Neural progenitor cell (in vitro differentiated cells): ENCODE data around the gene KDSR.

Experiments used
- EZH2 ChIP-seq: fragments of 200-600 bp; sonication (generic); IDR thresholded peaks from 2 replicates; pipeline ENCODE4 v1.6.1; 2017; ENCODE audit warnings: antibody characterized with exemption, mild to moderate bottlenecking, moderate library complexity
- TF ChIP-seq, protein P1 (sequence below): fragments of 200-600 bp; sonication (generic); IDR thresholded peaks from 2 replicates; pipeline ENCODE4 v1.5.1; 2017; ENCODE audit warnings: antibody characterized with exemption, mild to moderate bottlenecking

DNA sequence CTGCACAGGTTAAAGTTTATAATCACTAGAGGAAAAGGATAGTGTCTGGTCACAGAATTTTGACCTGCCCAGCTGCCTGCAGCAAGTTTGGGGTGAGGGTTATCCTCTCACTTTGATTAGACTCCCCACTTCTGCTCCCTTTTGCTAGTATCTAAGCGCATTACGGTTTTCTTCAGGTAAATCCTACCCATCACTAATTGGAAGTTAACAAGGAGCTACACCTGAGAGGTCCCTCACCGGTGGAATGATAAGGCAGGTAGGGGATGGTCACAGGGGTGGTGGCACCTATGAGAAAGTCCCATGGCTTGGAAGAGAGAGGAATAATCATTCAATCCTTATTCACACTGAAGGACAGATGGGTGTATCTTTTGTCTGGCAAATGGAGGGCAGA is 55.0 kb downstream of the KDSR start:
- TF ChIP-seq EZH2, result no peak
- TF ChIP-seq, protein P1, sequence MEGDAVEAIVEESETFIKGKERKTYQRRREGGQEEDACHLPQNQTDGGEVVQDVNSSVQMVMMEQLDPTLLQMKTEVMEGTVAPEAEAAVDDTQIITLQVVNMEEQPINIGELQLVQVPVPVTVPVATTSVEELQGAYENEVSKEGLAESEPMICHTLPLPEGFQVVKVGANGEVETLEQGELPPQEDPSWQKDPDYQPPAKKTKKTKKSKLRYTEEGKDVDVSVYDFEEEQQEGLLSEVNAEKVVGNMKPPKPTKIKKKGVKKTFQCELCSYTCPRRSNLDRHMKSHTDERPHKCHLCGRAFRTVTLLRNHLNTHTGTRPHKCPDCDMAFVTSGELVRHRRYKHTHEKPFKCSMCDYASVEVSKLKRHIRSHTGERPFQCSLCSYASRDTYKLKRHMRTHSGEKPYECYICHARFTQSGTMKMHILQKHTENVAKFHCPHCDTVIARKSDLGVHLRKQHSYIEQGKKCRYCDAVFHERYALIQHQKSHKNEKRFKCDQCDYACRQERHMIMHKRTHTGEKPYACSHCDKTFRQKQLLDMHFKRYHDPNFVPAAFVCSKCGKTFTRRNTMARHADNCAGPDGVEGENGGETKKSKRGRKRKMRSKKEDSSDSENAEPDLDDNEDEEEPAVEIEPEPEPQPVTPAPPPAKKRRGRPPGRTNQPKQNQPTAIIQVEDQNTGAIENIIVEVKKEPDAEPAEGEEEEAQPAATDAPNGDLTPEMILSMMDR, result no peak
